GM21717 (cell line): ENCODE data around the gene SPATA2.
"Not testable (repeated sequence)": the region's sequence is repeated elsewhere in the genome, so short reads cannot be mapped to it uniquely, and the experiment has no call there.

Source experiments
- ATAC-seq: cut with Tn5 transposase; IDR thresholded peaks from one replicate; pipeline ENCODE4 v1.9.1; 2021; ENCODE audit warnings: mild to moderate bottlenecking, moderate library complexity; ENCODE audit not compliant: unreplicated experiment

The SPATA2 gene

GRCh38 chr20:49906101-49906604, 9.2 kb downstream of the SPATA2 start:
- no peak for ATAC-seq

GRCh38 chr20:49905415-49906091, 9.8 kb downstream of the SPATA2 start:
- ATAC-seq = no peak

- ATAC-seq = no peak
Measured at GRCh38 chr20:49904440-49905214, 10.7 kb downstream of the SPATA2 start.

- ATAC-seq = no peak
Measured at GRCh38 chr20:49901588-49901987, 13.7 kb downstream of the SPATA2 start.

GRCh38 chr20:49899541-49900383, 15.6 kb downstream of the SPATA2 start:
- ATAC-seq = no peak

- ATAC-seq = no peak
Measured at GRCh38 chr20:49896204-49896603, 19.1 kb downstream of the SPATA2 start.

GRCh38 chr20:49895474-49896093, 19.7 kb downstream of the SPATA2 start:
- not testable (repeated sequence) for ATAC-seq

- no peak for ATAC-seq
Measured at GRCh38 chr20:49894073-49894470, 21.3 kb downstream of the SPATA2 start.

GRCh38 chr20:49893242-49894072, 21.9 kb downstream of the SPATA2 start:
- ATAC-seq = no peak

- no peak for ATAC-seq
Measured at GRCh38 chr20:49892817-49893216, 22.5 kb downstream of the SPATA2 start.

GRCh38 chr20:49892260-49892659, 23.1 kb downstream of the SPATA2 start:
- ATAC-seq = no peak

- no peak for ATAC-seq
Measured at GRCh38 chr20:49891476-49892110, 23.7 kb downstream of the SPATA2 start.

GRCh38 chr20:49890471-49891361, 24.6 kb downstream of the SPATA2 start:
- no peak for ATAC-seq

GRCh38 chr20:49889935-49890333, 25.4 kb downstream of the SPATA2 start:
- ATAC-seq = no peak

GRCh38 chr20:49889001-49889934, 26.1 kb downstream of the SPATA2 start:
- no peak for ATAC-seq

GRCh38 chr20:49888212-49889000, 26.9 kb downstream of the SPATA2 start:
- no peak for ATAC-seq
